Measurements from ENCODE around the gene PFKFB3. TPM values are rescaled to one million over a fixed set of nuclear protein-coding genes. Genes with fewer than 3 reads are reported as not detected.

Gene PFKFB3
- total and polyA plus RNA-seq, 12 donors: 5.5 to 77.3 (median 14.7) TPM

- no peak for DNase-seq
- Histone ChIP-seq H3K27ac (no peak overlapping the region), H3K9me3 (peaks cover 0 to under 1% (median 0%) of the 10 kb centered on the region in 11 donors), H3K27me3 (no peaks in the 10 kb centered on the region), H3K4me3 (no peak overlapping the region), H3K4me1 (no peaks in the 10 kb centered on the region), H3K36me3 (no peaks in the 10 kb centered on the region)
- intact Hi-C loops (cut with DNase I): no loop called here
- ATAC-seq: no peak
- WGBS, 2 donors: 86 to 90% methylated on average over 19 of the region's 19 CpGs
- TF ChIP-seq CTCF (IDR thresholded peaks at IDR 0.05): no peak
Measured at GRCh38 chr10:6255548-6256061, 52.9 kb downstream of the PFKFB3 start.

GRCh38 chr10:6256439-6256838, 53.7 kb downstream of the PFKFB3 start:
- Histone ChIP-seq H3K9me3 (peaks cover 0 to 6% (median 0%) of the 10 kb centered on the region in 11 donors), H3K27ac (no peak overlapping the region), H3K36me3 (no peaks in the 10 kb centered on the region), H3K4me1 (no peaks in the 10 kb centered on the region), H3K27me3 (no peaks in the 10 kb centered on the region), H3K4me3 (no peak overlapping the region)
- ATAC-seq (no peak), DNase-seq (no peak)
- no peak for TF ChIP-seq CTCF (IDR thresholded peaks at IDR 0.05)
- intact Hi-C loops (cut with DNase I): no loop called here
- WGBS, 2 donors: 91 to 94% methylated on average over 8 of the region's 8 CpGs

- DNase-seq: no peak
- Histone ChIP-seq H3K27me3 (no peaks in the 10 kb centered on the region), H3K4me3 (no peak overlapping the region), H3K27ac (no peak overlapping the region), H3K36me3 (no peaks in the 10 kb centered on the region), H3K9me3 (peaks cover 0 to 6% (median 0%) of the 10 kb centered on the region in 11 donors), H3K4me1 (no peaks in the 10 kb centered on the region)
- intact Hi-C loops (cut with DNase I): no loop called here
- no peak for ATAC-seq
- no peak for TF ChIP-seq CTCF (IDR thresholded peaks at IDR 0.05)
Measured at GRCh38 chr10:6259153-6259552, 56.4 kb downstream of the PFKFB3 start.

- no peaks in the 10 kb centered on the region for H3K4me1 ChIP-seq
- H3K9me3 ChIP-seq: peaks cover 0 to 6% (median 0%) of the 10 kb centered on the region in 11 donors
- 83 to 88% methylated on average over 3 of the region's 3 CpGs for WGBS, 2 donors
- no peak overlapping the region for H3K4me3 ChIP-seq
- no peak overlapping the region for H3K27ac ChIP-seq
- no peak for TF ChIP-seq CTCF (IDR thresholded peaks at IDR 0.05)
- H3K27me3 ChIP-seq: no peaks in the 10 kb centered on the region
- no peaks in the 10 kb centered on the region for H3K36me3 ChIP-seq
- ATAC-seq (no peak), DNase-seq (no peak)
- intact Hi-C loops (cut with DNase I): no loop called here
Measured at GRCh38 chr10:6260843-6261242, 58.1 kb downstream of the PFKFB3 start.

All from heart right ventricle (tissue), 16 donors.